SK-N-SH treated with all-trans-retinoic acid at 6 μM for 48 hours (cell line): Measurements from ENCODE around the gene KRT26.

Experiments
- ATAC-seq: fragments of 200-7000 bp; cut with Tn5 transposase; 3 replicates; pipeline ENCODE4 v1.9.1; 2020; ENCODE audit warnings: mild to moderate bottlenecking, moderate library complexity
- ARNTL ChIP-seq: fragments of 450-650 bp; formaldehyde crosslinking; IDR thresholded peaks from 2 replicates; pipeline ENCODE4 v1.5.0; 2020; ENCODE audit warnings: low read depth, mild to moderate bottlenecking, moderate library complexity, borderline replicate concordance
- CSDC2 ChIP-seq: fragments of 250-450 bp; sonication (Bioruptor Pico); IDR thresholded peaks from 2 replicates; pipeline ENCODE4 v1.5.0; 2020; ENCODE audit warnings: mild to moderate bottlenecking, moderate library complexity
- ESRRG ChIP-seq: fragments of 250-450 bp; sonication (Bioruptor Pico); IDR thresholded peaks from 2 replicates; pipeline ENCODE4 v1.6.1; 2021; ENCODE audit warnings: mild to moderate bottlenecking
- GLIS3 ChIP-seq: fragments of 250-450 bp; sonication (Bioruptor Pico); IDR thresholded peaks from 2 replicates; pipeline ENCODE4 v1.5.0; 2020; ENCODE audit warnings: mild to moderate bottlenecking, moderate library complexity
- ISL1 ChIP-seq: fragments of 250-450 bp; sonication (Bioruptor Pico); IDR thresholded peaks from 2 replicates; pipeline ENCODE4 v2.1.2; 2022; ENCODE audit warnings: mild to moderate bottlenecking, moderate library complexity
- OSR1 ChIP-seq: fragments of 250-450 bp; sonication (Bioruptor Pico); IDR thresholded peaks from 2 replicates; pipeline ENCODE4 v1.8.0; 2022; ENCODE audit warnings: moderate library complexity, mild to moderate bottlenecking, inconsistent platforms
- PPARA ChIP-seq: fragments of 250-450 bp; sonication (Bioruptor Pico); IDR thresholded peaks from 2 replicates; pipeline ENCODE4 v1.5.0; 2020; ENCODE audit warnings: mild to moderate bottlenecking, borderline replicate concordance
- RARB ChIP-seq: fragments of 250-450 bp; sonication (Bioruptor Pico); IDR thresholded peaks from 2 replicates; pipeline ENCODE4 v1.8.0; 2021; ENCODE audit warnings: mild to moderate bottlenecking, moderate library complexity
- SNAI2 ChIP-seq: fragments of 250-450 bp; sonication (Bioruptor Pico); IDR thresholded peaks from 2 replicates; pipeline ENCODE4 v1.5.0; 2020; ENCODE audit warnings: mild to moderate bottlenecking, moderate library complexity
- TCF4 ChIP-seq: fragments of 250-450 bp; sonication (Bioruptor Pico); IDR thresholded peaks from 2 replicates; pipeline ENCODE4 v1.8.0; 2021; ENCODE audit warnings: mild to moderate bottlenecking, moderate library complexity, borderline replicate concordance
- TOX ChIP-seq: fragments of 250-450 bp; sonication (Bioruptor Pico); IDR thresholded peaks from 2 replicates; pipeline ENCODE4 v1.8.0; 2021; ENCODE audit warnings: mild to moderate bottlenecking, moderate library complexity, borderline replicate concordance
- ZC3H10 ChIP-seq: fragments of 250-450 bp; sonication (Bioruptor Pico); IDR thresholded peaks from 2 replicates; pipeline ENCODE4 v1.5.1; 2021; ENCODE audit warnings: mild to moderate bottlenecking, moderate library complexity
- ZNF565 ChIP-seq: fragments of 450-650 bp; formaldehyde crosslinking; conservative IDR thresholded peaks from 2 replicates; pipeline ENCODE4 v1.5.0; 2020; ENCODE audit warnings: low read depth, mild to moderate bottlenecking, moderate library complexity
- ZNF70 ChIP-seq: fragments of 450-650 bp; formaldehyde crosslinking; IDR thresholded peaks from 2 replicates; pipeline ENCODE4 v1.5.0; 2020; ENCODE audit warnings: mild to moderate bottlenecking, moderate library complexity
- ZNF8 ChIP-seq: fragments of 450-650 bp; formaldehyde crosslinking; IDR thresholded peaks from 2 replicates; pipeline ENCODE4 v1.5.0; 2020; ENCODE audit warnings: mild to moderate bottlenecking, moderate library complexity
- TF ChIP-seq, protein P1 (sequence below): fragments of 250-450 bp; sonication (Bioruptor Pico); IDR thresholded peaks from 2 replicates; pipeline ENCODE4 v1.5.0; 2020; ENCODE audit warnings: mild to moderate bottlenecking, moderate library complexity
- TF ChIP-seq, protein P2 (sequence below): fragments of 250-450 bp; sonication (Bioruptor Pico); IDR thresholded peaks from 2 replicates; pipeline ENCODE4 v1.5.1; 2020; ENCODE audit warnings: low read depth, mild to moderate bottlenecking, moderate library complexity
- TF ChIP-seq, protein P3 (sequence below): fragments of 250-450 bp; sonication (Bioruptor Pico); IDR thresholded peaks from 2 replicates; pipeline ENCODE4 v1.8.0; 2020; ENCODE audit warnings: mild to moderate bottlenecking, moderate library complexity, borderline replicate concordance
- TF ChIP-seq, protein P4 (sequence below): fragments of 250-450 bp; sonication (Bioruptor Pico); IDR thresholded peaks from 2 replicates; pipeline ENCODE4 v1.5.1; 2021; ENCODE audit warnings: mild to moderate bottlenecking, moderate library complexity

The KRT26 gene

DNA sequence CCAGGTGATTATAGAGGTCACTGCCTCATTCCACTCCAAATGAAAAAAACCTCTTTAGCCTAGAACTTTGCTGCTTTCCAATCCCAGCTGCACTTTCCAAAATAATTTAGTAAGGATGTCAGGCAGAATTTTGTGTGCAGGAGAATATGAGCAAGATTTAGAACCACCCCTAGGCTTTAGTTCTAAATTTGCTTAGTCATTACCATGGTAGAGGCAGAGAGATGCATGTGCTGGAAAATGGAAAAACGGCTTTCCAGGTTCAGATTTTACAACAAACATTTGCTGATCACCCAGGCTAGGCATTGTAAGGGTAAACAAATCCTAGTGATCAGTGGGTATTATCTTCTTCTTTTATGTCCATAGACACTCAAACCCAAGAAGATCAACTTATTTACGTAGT lies 6.3 kb downstream of the KRT26 start:
- ATAC-seq, result no peak
- TF ChIP-seq, protein P1, sequence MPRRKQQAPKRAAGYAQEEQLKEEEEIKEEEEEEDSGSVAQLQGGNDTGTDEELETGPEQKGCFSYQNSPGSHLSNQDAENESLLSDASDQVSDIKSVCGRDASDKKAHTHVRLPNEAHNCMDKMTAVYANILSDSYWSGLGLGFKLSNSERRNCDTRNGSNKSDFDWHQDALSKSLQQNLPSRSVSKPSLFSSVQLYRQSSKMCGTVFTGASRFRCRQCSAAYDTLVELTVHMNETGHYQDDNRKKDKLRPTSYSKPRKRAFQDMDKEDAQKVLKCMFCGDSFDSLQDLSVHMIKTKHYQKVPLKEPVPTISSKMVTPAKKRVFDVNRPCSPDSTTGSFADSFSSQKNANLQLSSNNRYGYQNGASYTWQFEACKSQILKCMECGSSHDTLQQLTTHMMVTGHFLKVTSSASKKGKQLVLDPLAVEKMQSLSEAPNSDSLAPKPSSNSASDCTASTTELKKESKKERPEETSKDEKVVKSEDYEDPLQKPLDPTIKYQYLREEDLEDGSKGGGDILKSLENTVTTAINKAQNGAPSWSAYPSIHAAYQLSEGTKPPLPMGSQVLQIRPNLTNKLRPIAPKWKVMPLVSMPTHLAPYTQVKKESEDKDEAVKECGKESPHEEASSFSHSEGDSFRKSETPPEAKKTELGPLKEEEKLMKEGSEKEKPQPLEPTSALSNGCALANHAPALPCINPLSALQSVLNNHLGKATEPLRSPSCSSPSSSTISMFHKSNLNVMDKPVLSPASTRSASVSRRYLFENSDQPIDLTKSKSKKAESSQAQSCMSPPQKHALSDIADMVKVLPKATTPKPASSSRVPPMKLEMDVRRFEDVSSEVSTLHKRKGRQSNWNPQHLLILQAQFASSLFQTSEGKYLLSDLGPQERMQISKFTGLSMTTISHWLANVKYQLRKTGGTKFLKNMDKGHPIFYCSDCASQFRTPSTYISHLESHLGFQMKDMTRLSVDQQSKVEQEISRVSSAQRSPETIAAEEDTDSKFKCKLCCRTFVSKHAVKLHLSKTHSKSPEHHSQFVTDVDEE (CRISPR knock-in tag), result no peak
- TF ChIP-seq ARNTL (CRISPR knock-in tag) (no peak), GLIS3 (no peak)

DNA sequence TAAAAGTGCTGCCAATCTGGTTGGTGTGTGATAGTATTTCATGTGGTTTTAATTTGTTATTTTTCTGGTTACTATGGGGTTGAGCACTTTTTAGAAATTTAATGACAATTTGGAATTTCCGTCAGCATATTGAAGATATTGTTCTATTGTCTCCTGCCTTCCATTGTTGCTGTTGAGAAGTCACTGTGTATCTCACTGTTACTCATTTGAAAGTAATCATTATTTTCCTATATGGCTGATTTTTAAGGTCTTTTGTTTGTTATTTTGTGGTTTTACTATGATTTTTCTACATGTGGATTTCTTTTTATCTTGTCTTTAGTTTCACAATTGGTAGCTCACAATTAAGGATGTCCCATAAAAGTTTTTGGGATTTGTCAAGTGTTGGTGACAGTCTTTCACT lies 8.2 kb downstream of the KRT26 start:
- no peak for ATAC-seq
- TF ChIP-seq ISL1 (CRISPR knock-in tag) (no peak), OSR1 (no peak), ZC3H10 (no peak), ZNF565 (CRISPR knock-in tag) (no peak), ZNF70 (CRISPR knock-in tag) (no peak), TOX (no peak), CSDC2 (CRISPR knock-in tag) (no peak), RARB (CRISPR knock-in tag) (no peak), GLIS3 (no peak), ESRRG (CRISPR knock-in tag) (no peak), SNAI2 (no peak), ARNTL (CRISPR knock-in tag) (no peak)
- TF ChIP-seq, protein P2, sequence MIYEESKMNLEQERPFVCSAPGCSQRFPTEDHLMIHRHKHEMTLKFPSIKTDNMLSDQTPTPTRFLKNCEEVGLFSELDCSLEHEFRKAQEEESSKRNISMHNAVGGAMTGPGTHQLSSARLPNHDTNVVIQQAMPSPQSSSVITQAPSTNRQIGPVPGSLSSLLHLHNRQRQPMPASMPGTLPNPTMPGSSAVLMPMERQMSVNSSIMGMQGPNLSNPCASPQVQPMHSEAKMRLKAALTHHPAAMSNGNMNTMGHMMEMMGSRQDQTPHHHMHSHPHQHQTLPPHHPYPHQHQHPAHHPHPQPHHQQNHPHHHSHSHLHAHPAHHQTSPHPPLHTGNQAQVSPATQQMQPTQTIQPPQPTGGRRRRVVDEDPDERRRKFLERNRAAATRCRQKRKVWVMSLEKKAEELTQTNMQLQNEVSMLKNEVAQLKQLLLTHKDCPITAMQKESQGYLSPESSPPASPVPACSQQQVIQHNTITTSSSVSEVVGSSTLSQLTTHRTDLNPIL (CRISPR knock-in tag), result no peak
- TF ChIP-seq, protein P1 (CRISPR knock-in tag), result no peak
- TF ChIP-seq, protein P3, sequence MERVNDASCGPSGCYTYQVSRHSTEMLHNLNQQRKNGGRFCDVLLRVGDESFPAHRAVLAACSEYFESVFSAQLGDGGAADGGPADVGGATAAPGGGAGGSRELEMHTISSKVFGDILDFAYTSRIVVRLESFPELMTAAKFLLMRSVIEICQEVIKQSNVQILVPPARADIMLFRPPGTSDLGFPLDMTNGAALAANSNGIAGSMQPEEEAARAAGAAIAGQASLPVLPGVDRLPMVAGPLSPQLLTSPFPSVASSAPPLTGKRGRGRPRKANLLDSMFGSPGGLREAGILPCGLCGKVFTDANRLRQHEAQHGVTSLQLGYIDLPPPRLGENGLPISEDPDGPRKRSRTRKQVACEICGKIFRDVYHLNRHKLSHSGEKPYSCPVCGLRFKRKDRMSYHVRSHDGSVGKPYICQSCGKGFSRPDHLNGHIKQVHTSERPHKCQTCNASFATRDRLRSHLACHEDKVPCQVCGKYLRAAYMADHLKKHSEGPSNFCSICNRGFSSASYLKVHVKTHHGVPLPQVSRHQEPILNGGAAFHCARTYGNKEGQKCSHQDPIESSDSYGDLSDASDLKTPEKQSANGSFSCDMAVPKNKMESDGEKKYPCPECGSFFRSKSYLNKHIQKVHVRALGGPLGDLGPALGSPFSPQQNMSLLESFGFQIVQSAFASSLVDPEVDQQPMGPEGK, result no peak
- TF ChIP-seq, protein P4, sequence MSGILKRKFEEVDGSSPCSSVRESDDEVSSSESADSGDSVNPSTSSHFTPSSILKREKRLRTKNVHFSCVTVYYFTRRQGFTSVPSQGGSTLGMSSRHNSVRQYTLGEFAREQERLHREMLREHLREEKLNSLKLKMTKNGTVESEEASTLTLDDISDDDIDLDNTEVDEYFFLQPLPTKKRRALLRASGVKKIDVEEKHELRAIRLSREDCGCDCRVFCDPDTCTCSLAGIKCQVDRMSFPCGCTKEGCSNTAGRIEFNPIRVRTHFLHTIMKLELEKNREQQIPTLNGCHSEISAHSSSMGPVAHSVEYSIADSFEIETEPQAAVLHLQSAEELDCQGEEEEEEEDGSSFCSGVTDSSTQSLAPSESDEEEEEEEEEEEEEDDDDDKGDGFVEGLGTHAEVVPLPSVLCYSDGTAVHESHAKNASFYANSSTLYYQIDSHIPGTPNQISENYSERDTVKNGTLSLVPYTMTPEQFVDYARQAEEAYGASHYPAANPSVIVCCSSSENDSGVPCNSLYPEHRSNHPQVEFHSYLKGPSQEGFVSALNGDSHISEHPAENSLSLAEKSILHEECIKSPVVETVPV, result no peak

DNA sequence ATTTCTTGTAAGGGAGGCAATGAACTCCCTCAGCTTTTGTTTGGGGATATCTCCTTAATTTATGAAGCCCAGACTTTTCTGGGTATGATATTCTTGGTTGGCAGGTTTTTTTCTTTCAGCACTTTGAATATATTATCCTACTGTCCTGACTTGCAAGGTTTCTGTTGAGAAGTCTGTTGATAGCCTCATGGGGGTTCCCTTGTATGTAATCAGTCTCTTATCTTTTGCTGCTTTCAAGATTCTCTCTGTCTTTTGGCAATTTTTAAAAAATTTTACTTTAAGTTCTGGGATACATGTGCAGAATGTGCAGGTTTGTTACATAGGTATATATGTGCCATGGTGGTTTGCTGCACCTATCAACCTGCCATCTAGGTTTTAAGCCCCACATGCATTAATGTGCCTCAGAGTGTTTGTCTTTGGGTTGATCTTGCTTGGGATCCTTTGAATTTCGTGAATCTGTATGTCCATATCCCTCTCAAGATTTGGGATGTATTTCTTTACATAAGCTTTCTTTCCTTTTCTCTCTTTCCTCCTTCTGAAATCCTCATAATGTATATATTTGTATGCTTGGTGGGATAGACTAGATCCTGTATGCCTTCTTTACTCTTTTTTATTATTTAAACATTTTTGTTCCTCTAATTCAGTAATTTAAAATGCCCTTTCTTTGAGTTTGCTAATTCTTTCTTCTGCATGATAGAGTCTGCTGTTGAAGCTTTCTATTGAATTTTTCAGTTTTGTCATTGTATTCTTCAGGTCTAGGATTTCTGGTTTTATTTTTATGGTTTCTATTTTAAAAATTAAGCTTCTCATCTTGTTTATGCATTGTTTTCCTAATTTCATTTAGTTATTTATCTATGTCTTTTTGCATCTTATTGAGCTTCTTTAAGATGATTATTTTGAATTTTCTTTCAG lies 11.6 kb downstream of the KRT26 start:
- no peak for ATAC-seq
- TF ChIP-seq, protein P4, result no peak
- TF ChIP-seq RARB (CRISPR knock-in tag), result no peak
- no peak for TF ChIP-seq ZNF70 (CRISPR knock-in tag)
- TF ChIP-seq SNAI2, result no peak
- no peak for TF ChIP-seq ZNF8 (CRISPR knock-in tag)
- TF ChIP-seq TCF4, result no peak
- no peak for TF ChIP-seq CSDC2 (CRISPR knock-in tag)
- TF ChIP-seq OSR1, result no peak
- TF ChIP-seq, protein P2 (CRISPR knock-in tag), result no peak
- no peak for TF ChIP-seq PPARA
- TF ChIP-seq, protein P3, result no peak
- no peak for TF ChIP-seq ISL1 (CRISPR knock-in tag)
